Brain microvascular endothelial cell (primary cell): ENCODE data around the gene SLC25A21.
A peak's percentile ranks its signal among the peaks of the same experiment; 100 is the strongest.

Source experiments
- DNase-seq: peaks from one replicate; pipeline ENCODE4 v3.0.0-alpha.2; 2020
- H3K27ac ChIP-seq: fragments of 250-450 bp; sonication (Bioruptor Pico); 2 replicates; pipeline ENCODE4 v1.5.1; 2020; ENCODE audit warnings: mild to moderate bottlenecking, moderate library complexity
- H3K27me3 ChIP-seq: fragments of 250-450 bp; sonication (Bioruptor Pico); replicated peaks from 2 replicates; pipeline ENCODE4 v1.5.1; 2020; ENCODE audit warnings: mild to moderate bottlenecking
- H3K36me3 ChIP-seq: fragments of 250-450 bp; sonication (Bioruptor Pico); replicated peaks from 2 replicates; pipeline ENCODE4 v1.5.1; 2020; ENCODE audit warnings: mild to moderate bottlenecking
- H3K4me3 ChIP-seq: 2 replicates; pipeline ENCODE4 v1.5.1; 2011; ENCODE audit warnings: low read depth, mild to moderate bottlenecking, control low read depth, low read length, moderate library complexity
- in situ Hi-C: cut with HindIII; loops from 2 replicates; pipeline ENCODE4 v1.10.0; 2017; ENCODE audit warnings: low sequenced_read_pairs, low pct_ligation_motif_present
- TF ChIP-seq, protein P1 (sequence below): IDR thresholded peaks from 2 replicates; pipeline ENCODE4 v1.5.1; 2011; ENCODE audit warnings: low read depth, mild to moderate bottlenecking, moderate library complexity, low read length, control low read depth, inconsistent platforms; ENCODE audit errors: missing control alignments

Gene SLC25A21

DNA sequence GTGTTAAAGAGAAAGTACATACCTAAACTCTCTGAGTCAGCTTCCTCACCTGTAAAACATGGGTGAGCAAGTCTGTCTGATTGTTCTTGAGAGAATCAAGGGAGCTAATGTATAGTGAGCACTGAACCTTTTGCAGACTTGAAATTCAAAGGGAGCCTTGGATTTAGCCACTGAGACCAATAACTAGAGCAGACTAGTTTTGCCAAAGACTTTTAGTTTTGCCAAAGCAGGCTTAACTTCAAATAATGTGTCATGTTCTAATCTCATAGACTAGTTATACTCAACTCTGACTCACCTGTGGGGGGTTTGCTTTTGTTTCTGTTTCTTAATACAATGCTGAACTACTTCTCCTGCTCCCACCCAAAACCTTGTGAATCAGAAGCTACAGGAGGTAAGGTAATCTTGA lies 123.7 kb downstream of the SLC25A21 start:
- H3K4me3 ChIP-seq, result no peak overlapping the region
- no peak overlapping the region for H3K27ac ChIP-seq
- no peaks in the 10 kb centered on the region for H3K36me3 ChIP-seq
- in situ Hi-C loops, result no loop called here
- peak; percentile 54 for DNase-seq
- TF ChIP-seq, protein P1, sequence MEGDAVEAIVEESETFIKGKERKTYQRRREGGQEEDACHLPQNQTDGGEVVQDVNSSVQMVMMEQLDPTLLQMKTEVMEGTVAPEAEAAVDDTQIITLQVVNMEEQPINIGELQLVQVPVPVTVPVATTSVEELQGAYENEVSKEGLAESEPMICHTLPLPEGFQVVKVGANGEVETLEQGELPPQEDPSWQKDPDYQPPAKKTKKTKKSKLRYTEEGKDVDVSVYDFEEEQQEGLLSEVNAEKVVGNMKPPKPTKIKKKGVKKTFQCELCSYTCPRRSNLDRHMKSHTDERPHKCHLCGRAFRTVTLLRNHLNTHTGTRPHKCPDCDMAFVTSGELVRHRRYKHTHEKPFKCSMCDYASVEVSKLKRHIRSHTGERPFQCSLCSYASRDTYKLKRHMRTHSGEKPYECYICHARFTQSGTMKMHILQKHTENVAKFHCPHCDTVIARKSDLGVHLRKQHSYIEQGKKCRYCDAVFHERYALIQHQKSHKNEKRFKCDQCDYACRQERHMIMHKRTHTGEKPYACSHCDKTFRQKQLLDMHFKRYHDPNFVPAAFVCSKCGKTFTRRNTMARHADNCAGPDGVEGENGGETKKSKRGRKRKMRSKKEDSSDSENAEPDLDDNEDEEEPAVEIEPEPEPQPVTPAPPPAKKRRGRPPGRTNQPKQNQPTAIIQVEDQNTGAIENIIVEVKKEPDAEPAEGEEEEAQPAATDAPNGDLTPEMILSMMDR, result no peak
- no peaks in the 10 kb centered on the region for H3K27me3 ChIP-seq

GRCh38 chr14:37047996-37048395 lies 124.4 kb downstream of the SLC25A21 start:
- H3K27ac ChIP-seq, result no peak overlapping the region
- in situ Hi-C loops, result no loop called here
- TF ChIP-seq, protein P1, result no peak
- no peaks in the 10 kb centered on the region for H3K36me3 ChIP-seq
- H3K27me3 ChIP-seq, result no peaks in the 10 kb centered on the region
- no peak for DNase-seq
- H3K4me3 ChIP-seq, result no peak overlapping the region

- H3K27ac ChIP-seq, result no peak overlapping the region
- no peak for DNase-seq
- TF ChIP-seq, protein P1, result no peak
- in situ Hi-C loops, result no loop called here
- H3K4me3 ChIP-seq, result no peak overlapping the region
- no peaks in the 10 kb centered on the region for H3K27me3 ChIP-seq
- H3K36me3 ChIP-seq, result no peaks in the 10 kb centered on the region
These were observed 125.2 kb downstream of the SLC25A21 start for GRCh38 chr14:37047226-37047625.

GRCh38 chr14:37046815-37047214 lies 125.6 kb downstream of the SLC25A21 start:
- Histone ChIP-seq H3K36me3 (no peaks in the 10 kb centered on the region), H3K27ac (no peak overlapping the region), H3K27me3 (no peaks in the 10 kb centered on the region), H3K4me3 (no peak overlapping the region)
- no peak for DNase-seq
- in situ Hi-C loops, result no loop called here
- TF ChIP-seq, protein P1, result no peak

DNA sequence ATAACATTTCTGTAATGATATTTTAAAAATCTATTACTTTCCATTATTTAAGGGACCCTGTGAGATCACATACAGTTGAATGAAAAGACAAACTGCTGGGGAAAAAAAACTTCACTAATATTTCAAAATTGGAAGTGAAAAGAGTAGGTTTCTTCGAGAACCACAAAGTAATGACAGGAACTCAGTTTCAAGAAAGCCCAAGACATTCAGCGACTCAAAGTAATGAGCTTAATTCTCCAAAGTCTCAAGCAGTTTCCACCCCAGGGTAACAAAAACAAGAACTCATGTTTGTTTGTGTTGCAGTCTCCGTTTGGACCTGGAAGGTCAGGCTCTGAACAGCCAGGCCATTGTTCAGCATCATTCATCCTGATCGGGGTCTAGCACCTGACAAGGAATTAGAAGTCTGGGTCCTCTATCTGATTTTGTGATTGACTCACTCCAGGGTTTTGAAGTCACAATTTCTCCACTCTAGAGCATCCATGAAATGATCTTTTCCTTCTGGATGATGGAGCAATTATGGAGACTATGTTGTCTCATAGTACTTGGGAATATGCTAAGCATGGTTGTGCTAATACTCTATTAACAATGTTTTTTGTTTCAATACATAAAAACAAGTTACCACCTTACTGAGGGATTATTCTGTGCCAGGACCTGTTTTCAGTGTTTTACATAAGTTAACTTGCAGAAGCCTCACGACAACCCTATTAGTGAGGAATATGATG lies 126.9 kb downstream of the SLC25A21 start:
- in situ Hi-C loops, result no loop called here
- H3K36me3 ChIP-seq, result no peaks in the 10 kb centered on the region
- H3K27ac ChIP-seq, result no peak overlapping the region
- TF ChIP-seq, protein P1, result no peak
- no peaks in the 10 kb centered on the region for H3K27me3 ChIP-seq
- no peak for DNase-seq
- H3K4me3 ChIP-seq, result no peak overlapping the region
